Sigmoid colon (tissue), 7 donors: ENCODE results near the gene LRRC3. TPM values are rescaled to one million over a fixed set of nuclear protein-coding genes. Genes with fewer than 3 reads are reported as not detected.

Experiments used
- DNase-seq: peaks from one replicate; pipeline ENCODE4 v3.0.0-alpha.2; 2019
- H3K27ac ChIP-seq, 4 donors: fragments of 200-600 bp; sonication (generic); one replicate each; pipeline ENCODE4 v1.5.1; 2016 to 2019; ENCODE audit warnings: mild to moderate bottlenecking in 1 of 4
- H3K27me3 ChIP-seq, 3 donors: fragments of 200-600 bp; sonication (generic); one replicate each; pipeline ENCODE4 v1.5.1; 2019; ENCODE audit warnings: mild to moderate bottlenecking in 1 of 3
- H3K36me3 ChIP-seq, 4 donors: fragments of 200-600 bp; sonication (generic); one replicate each; pipeline ENCODE4 v1.5.1; 2016 to 2019
- H3K4me1 ChIP-seq, 4 donors: fragments of 200-600 bp; sonication (generic); one replicate each; pipeline ENCODE4 v1.5.1; 2017 to 2019
- H3K4me3 ChIP-seq, 4 donors: fragments of 200-600 bp; sonication (generic); one replicate each; pipeline ENCODE4 v1.5.1; 2017 to 2019; ENCODE audit warnings: mild to moderate bottlenecking in 2 of 4, moderate library complexity in 1 of 4
- H3K9me3 ChIP-seq, 4 donors: fragments of 200-600 bp in 3 of 4; sonication (generic) in 3 of 4; one replicate each; pipeline versions ENCODE4 v1.5.1 to v1.6.1; 2013 to 2019
- EP300 ChIP-seq, 4 donors: sonication (generic); formaldehyde crosslinking; IDR thresholded peaks; one replicate each; pipeline ENCODE4 v1.6.1; 2017; ENCODE audit warnings: antibody characterized with exemption in 4 of 4
- POLR2A ChIP-seq, 2 donors: fragments of 450-650 bp; IDR thresholded peaks; one replicate each; pipeline ENCODE4 v1.6.1; 2016; ENCODE audit warnings: antibody characterized with exemption in 2 of 2, mild to moderate bottlenecking in 2 of 2, moderate library complexity in 2 of 2
- POLR2AphosphoS5 ChIP-seq, 4 donors: sonication (generic); formaldehyde crosslinking; IDR thresholded peaks; one replicate each; pipeline ENCODE4 v1.6.1; 2017; ENCODE audit warnings: antibody characterized with exemption in 4 of 4
- WGBS, 2 donors: extraction: QIAGEN DNeasy Blood & Tissue Kit; methylation state at CpG; one replicate each; pipeline ENCODE4 v1.1.7; 2013; 5-methylcytosine and 5-hydroxymethylcytosine counted together
- intact Hi-C: fragments of 100-400 bp; cut with DNase I; formaldehyde crosslinking; loops from one replicate; pipeline ENCODE4 v1.15.1; 2023
- polyA plus RNA-seq, 3 donors: library from polyadenylated mRNA; stranded (reverse); fragments of 200-250 nt; gene quantifications; one replicate each; pipeline ENCODE4 v1.2.3, GENCODE V29; 2013
- total RNA-seq, 4 donors: library from RNA; depleted of rRNA; stranded (reverse); fragments of >200 nt; gene quantifications; one replicate each; pipeline ENCODE4 v1.1.0, GENCODE V29; 2016
- TF ChIP-seq, protein P1 (sequence below), 4 experiments: fragments of 450-650 bp in 3 of 4; fragments of 200-600 bp in 1 of 4; IDR thresholded peaks; one replicate each; pipeline ENCODE4 v1.5.1; 2016 to 2019; ENCODE audit warnings: antibody characterized with exemption in 4 of 4, mild to moderate bottlenecking in 3 of 4, moderate library complexity in 2 of 4
- donor health status: healthy with polysubstance abuse.
- donor health status: Bipolar disorder and iron deficiency.
- donor health status: healthy.

LRRC3 gene
- total and polyA plus RNA-seq, 7 donors: under 0.01 to 7.1 (median 3.9) TPM

- no peak for TF ChIP-seq POLR2AphosphoS5 (IDR thresholded peaks at IDR 0.05)
- TF ChIP-seq EP300 (IDR thresholded peaks at IDR 0.05): no peak
- no peak for TF ChIP-seq POLR2A (IDR thresholded peaks at IDR 0.05)
- TF ChIP-seq, protein P1, sequence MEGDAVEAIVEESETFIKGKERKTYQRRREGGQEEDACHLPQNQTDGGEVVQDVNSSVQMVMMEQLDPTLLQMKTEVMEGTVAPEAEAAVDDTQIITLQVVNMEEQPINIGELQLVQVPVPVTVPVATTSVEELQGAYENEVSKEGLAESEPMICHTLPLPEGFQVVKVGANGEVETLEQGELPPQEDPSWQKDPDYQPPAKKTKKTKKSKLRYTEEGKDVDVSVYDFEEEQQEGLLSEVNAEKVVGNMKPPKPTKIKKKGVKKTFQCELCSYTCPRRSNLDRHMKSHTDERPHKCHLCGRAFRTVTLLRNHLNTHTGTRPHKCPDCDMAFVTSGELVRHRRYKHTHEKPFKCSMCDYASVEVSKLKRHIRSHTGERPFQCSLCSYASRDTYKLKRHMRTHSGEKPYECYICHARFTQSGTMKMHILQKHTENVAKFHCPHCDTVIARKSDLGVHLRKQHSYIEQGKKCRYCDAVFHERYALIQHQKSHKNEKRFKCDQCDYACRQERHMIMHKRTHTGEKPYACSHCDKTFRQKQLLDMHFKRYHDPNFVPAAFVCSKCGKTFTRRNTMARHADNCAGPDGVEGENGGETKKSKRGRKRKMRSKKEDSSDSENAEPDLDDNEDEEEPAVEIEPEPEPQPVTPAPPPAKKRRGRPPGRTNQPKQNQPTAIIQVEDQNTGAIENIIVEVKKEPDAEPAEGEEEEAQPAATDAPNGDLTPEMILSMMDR (IDR thresholded peaks at IDR 0.05): no peak
- DNase-seq: peak; percentile 48
- Histone ChIP-seq H3K27me3 (no peaks in the 10 kb centered on the region), H3K4me3 (no peak overlapping the region), H3K9me3 (peaks cover 0 to 2% (median 0%) of the 10 kb centered on the region in 4 donors), H3K4me1 (peaks cover 0 to 11% (median under 1%) of the 10 kb centered on the region in 4 donors), H3K27ac (peak overlapping the region in 1 of 4 donors; percentile 8), H3K36me3 (no peaks in the 10 kb centered on the region)
- WGBS, 2 donors: 53 to 68% methylated on average over 28 of the region's 28 CpGs
- intact Hi-C loops: loop anchor here (10.0 kb wide), 1 partner anchor 435 kb away; the partner anchor contains the start of gene TRAPPC10
These were observed 5.6 kb upstream of the LRRC3 start for GRCh38 chr21:44449473-44450363.

DNA sequence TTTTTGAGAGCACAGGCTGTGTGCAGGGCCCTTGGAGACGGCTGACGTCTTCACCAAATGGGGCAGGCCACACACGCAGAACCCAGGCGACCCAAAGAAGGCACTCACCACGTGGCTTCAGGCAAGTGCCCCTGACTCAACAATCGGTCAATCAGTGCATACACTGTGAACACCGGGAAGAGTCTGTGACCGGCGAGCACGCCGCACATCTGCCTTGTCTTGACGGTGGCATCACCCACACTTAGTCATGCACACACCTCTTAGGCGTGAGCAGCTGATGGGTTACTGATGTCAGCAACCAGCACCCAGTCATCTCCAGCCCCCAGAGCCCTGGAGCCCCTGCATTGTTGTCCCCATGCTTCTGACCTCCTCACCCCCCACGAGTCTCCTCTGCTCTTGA is 4.9 kb upstream of the LRRC3 start:
- intact Hi-C loops: loop anchor here (10.0 kb wide), 1 partner anchor 436 kb away; the partner anchor contains the start of gene TRAPPC10
- no peak for DNase-seq
- Histone ChIP-seq H3K4me3 (no peak overlapping the region), H3K36me3 (no peaks in the 10 kb centered on the region), H3K27me3 (no peaks in the 10 kb centered on the region), H3K4me1 (peaks cover 0 to 14% (median 3%) of the 10 kb centered on the region in 4 donors), H3K9me3 (peaks cover 0 to 2% (median 0%) of the 10 kb centered on the region in 4 donors), H3K27ac (no peak overlapping the region)
- TF ChIP-seq POLR2AphosphoS5 (IDR thresholded peaks at IDR 0.05): no peak
- TF ChIP-seq EP300 (IDR thresholded peaks at IDR 0.05): no peak
- TF ChIP-seq, protein P1 (IDR thresholded peaks at IDR 0.05): no peak
- TF ChIP-seq POLR2A (IDR thresholded peaks at IDR 0.05): no peak
- WGBS, 2 donors: 71 to 79% methylated on average over 14 of the region's 14 CpGs

DNA sequence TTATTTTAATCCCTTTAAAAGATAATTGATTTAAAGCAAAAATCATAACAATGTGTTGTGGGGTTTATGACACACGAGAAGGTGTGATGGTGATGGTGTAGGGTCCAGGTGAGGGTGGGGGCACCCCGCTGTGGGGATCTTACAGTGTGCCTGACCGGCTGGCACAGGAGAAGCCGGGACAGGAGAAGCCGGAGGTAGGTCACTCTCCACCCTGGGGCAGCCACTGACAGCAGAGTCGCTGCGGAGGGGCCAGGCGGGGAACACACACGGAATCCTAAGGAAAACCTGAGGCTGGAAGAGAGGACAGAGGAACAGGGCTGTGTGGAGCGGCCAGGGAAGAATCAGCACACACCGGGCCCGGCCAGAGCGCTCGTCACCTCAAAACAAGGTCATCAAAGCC is 4.3 kb upstream of the LRRC3 start:
- intact Hi-C loops: loop anchor here (10.0 kb wide), 1 partner anchor 436 kb away; the partner anchor contains the start of gene TRAPPC10
- Histone ChIP-seq H3K36me3 (no peaks in the 10 kb centered on the region), H3K9me3 (peaks cover 0 to 2% (median 0%) of the 10 kb centered on the region in 4 donors), H3K4me1 (peaks cover 0 to 16% (median 6%) of the 10 kb centered on the region in 4 donors), H3K4me3 (no peak overlapping the region), H3K27ac (no peak overlapping the region), H3K27me3 (no peaks in the 10 kb centered on the region)
- WGBS, 2 donors: 81 to 88% methylated on average over 14 of the region's 14 CpGs
- no peak for DNase-seq
- TF ChIP-seq POLR2A (IDR thresholded peaks at IDR 0.05) (no peak), POLR2AphosphoS5 (IDR thresholded peaks at IDR 0.05) (no peak), EP300 (IDR thresholded peaks at IDR 0.05) (no peak)
- TF ChIP-seq, protein P1 (IDR thresholded peaks at IDR 0.05): no peak

GRCh38 chr21:44453120-44453519 is 2.2 kb upstream of the LRRC3 start:
- intact Hi-C loops: loop anchor here (10.0 kb wide), 1 partner anchor 438 kb away; the partner anchor contains the start of gene TRAPPC10
- H3K27ac ChIP-seq: no peak overlapping the region
- H3K4me3 ChIP-seq: no peak overlapping the region
- no peak for DNase-seq
- H3K27me3 ChIP-seq: no peaks in the 10 kb centered on the region
- peaks cover 0 to 34% (median 16%) of the 10 kb centered on the region in 4 donors for H3K4me1 ChIP-seq
- TF ChIP-seq POLR2AphosphoS5 (IDR thresholded peaks at IDR 0.05): no peak
- TF ChIP-seq EP300 (IDR thresholded peaks at IDR 0.05): no peak
- TF ChIP-seq, protein P1 (IDR thresholded peaks at IDR 0.05): no peak
- TF ChIP-seq POLR2A (IDR thresholded peaks at IDR 0.05): no peak
- peaks cover 0 to 11% (median 0%) of the 10 kb centered on the region in 4 donors for H3K36me3 ChIP-seq
- 91 to 95% methylated on average over 3 of the region's 3 CpGs for WGBS, 2 donors
- peaks cover 0 to 2% (median 0%) of the 10 kb centered on the region in 4 donors for H3K9me3 ChIP-seq
